Gastroesophageal sphincter (tissue), 3 donors: ENCODE measurements around the gene SPATA31E1.
"Not testable (repeated sequence)": the region's sequence is repeated elsewhere in the genome, so short reads cannot be mapped to it uniquely, and the experiment has no call there.

ENCODE experiments used
- CTCF ChIP-seq, 4 experiments: fragments of 200-600 bp in 2 of 4; fragments of 450-650 bp in 2 of 4; sonication (generic) in 1 of 4; IDR thresholded peaks; one replicate each; pipeline ENCODE4 v1.5.1; 2017 to 2019; ENCODE audit warnings: antibody characterized with exemption in 4 of 4, mild to moderate bottlenecking in 2 of 4, moderate library complexity in 2 of 4
- POLR2A ChIP-seq, 2 donors: fragments of 450-650 bp; IDR thresholded peaks; one replicate each; pipeline ENCODE4 v1.6.1; 2017; ENCODE audit warnings: antibody characterized with exemption in 2 of 2, mild to moderate bottlenecking in 2 of 2, moderate library complexity in 1 of 2
- POLR2AphosphoS5 ChIP-seq: sonication (generic); formaldehyde crosslinking; IDR thresholded peaks from one replicate; pipeline ENCODE4 v1.6.1; 2017; ENCODE audit warnings: antibody characterized with exemption

GRCh38 chr9:87929152-87929551 is 46.5 kb downstream of the SPATA31E1 start:
- not testable (repeated sequence) for TF ChIP-seq POLR2A (IDR thresholded peaks at IDR 0.05); CTCF (IDR thresholded peaks at IDR 0.05); POLR2AphosphoS5
